SK-N-SH treated with all-trans-retinoic acid at 6 μM for 48 hours (cell line): Measurements from ENCODE around the gene CAMKMT.

Source experiments
- ATAC-seq: fragments of 200-7000 bp; cut with Tn5 transposase; 3 replicates; pipeline ENCODE4 v1.9.1; 2020; ENCODE audit warnings: mild to moderate bottlenecking, moderate library complexity
- ARNTL ChIP-seq: fragments of 450-650 bp; formaldehyde crosslinking; IDR thresholded peaks from 2 replicates; pipeline ENCODE4 v1.5.0; 2020; ENCODE audit warnings: low read depth, mild to moderate bottlenecking, moderate library complexity, borderline replicate concordance
- BACH2 ChIP-seq: fragments of 250-450 bp; sonication (Bioruptor Pico); IDR thresholded peaks from 2 replicates; pipeline ENCODE4 v1.9.0; 2021; ENCODE audit warnings: mild to moderate bottlenecking, borderline replicate concordance
- CSDC2 ChIP-seq: fragments of 250-450 bp; sonication (Bioruptor Pico); IDR thresholded peaks from 2 replicates; pipeline ENCODE4 v1.5.0; 2020; ENCODE audit warnings: mild to moderate bottlenecking, moderate library complexity
- ESRRG ChIP-seq: fragments of 250-450 bp; sonication (Bioruptor Pico); IDR thresholded peaks from 2 replicates; pipeline ENCODE4 v1.6.1; 2021; ENCODE audit warnings: mild to moderate bottlenecking
- GLIS3 ChIP-seq: fragments of 250-450 bp; sonication (Bioruptor Pico); IDR thresholded peaks from 2 replicates; pipeline ENCODE4 v1.5.0; 2020; ENCODE audit warnings: mild to moderate bottlenecking, moderate library complexity
- ISL1 ChIP-seq: fragments of 250-450 bp; sonication (Bioruptor Pico); IDR thresholded peaks from 2 replicates; pipeline ENCODE4 v2.1.2; 2022; ENCODE audit warnings: mild to moderate bottlenecking, moderate library complexity
- OSR1 ChIP-seq: fragments of 250-450 bp; sonication (Bioruptor Pico); IDR thresholded peaks from 2 replicates; pipeline ENCODE4 v1.8.0; 2022; ENCODE audit warnings: moderate library complexity, mild to moderate bottlenecking, inconsistent platforms
- POU6F1 ChIP-seq: fragments of 250-450 bp; sonication (Bioruptor Pico); IDR thresholded peaks from 2 replicates; pipeline ENCODE4 v1.8.0; 2021; ENCODE audit warnings: low read depth, mild to moderate bottlenecking, moderate library complexity, borderline replicate concordance
- PPARA ChIP-seq: fragments of 250-450 bp; sonication (Bioruptor Pico); IDR thresholded peaks from 2 replicates; pipeline ENCODE4 v1.5.0; 2020; ENCODE audit warnings: mild to moderate bottlenecking, borderline replicate concordance
- RARB ChIP-seq: fragments of 250-450 bp; sonication (Bioruptor Pico); IDR thresholded peaks from 2 replicates; pipeline ENCODE4 v1.8.0; 2021; ENCODE audit warnings: mild to moderate bottlenecking, moderate library complexity
- SNAI2 ChIP-seq: fragments of 250-450 bp; sonication (Bioruptor Pico); IDR thresholded peaks from 2 replicates; pipeline ENCODE4 v1.5.0; 2020; ENCODE audit warnings: mild to moderate bottlenecking, moderate library complexity
- TCF4 ChIP-seq: fragments of 250-450 bp; sonication (Bioruptor Pico); IDR thresholded peaks from 2 replicates; pipeline ENCODE4 v1.8.0; 2021; ENCODE audit warnings: mild to moderate bottlenecking, moderate library complexity, borderline replicate concordance
- TOX ChIP-seq: fragments of 250-450 bp; sonication (Bioruptor Pico); IDR thresholded peaks from 2 replicates; pipeline ENCODE4 v1.8.0; 2021; ENCODE audit warnings: mild to moderate bottlenecking, moderate library complexity, borderline replicate concordance
- ZFP3 ChIP-seq: fragments of 250-450 bp; sonication (Bioruptor Pico); IDR thresholded peaks from 2 replicates; pipeline ENCODE4 v1.5.0; 2020; ENCODE audit warnings: mild to moderate bottlenecking, moderate library complexity
- ZFP30 ChIP-seq: fragments of 450-650 bp; formaldehyde crosslinking; IDR thresholded peaks from 2 replicates; pipeline ENCODE4 v1.5.0; 2022; ENCODE audit warnings: mild to moderate bottlenecking, moderate library complexity
- ZNF565 ChIP-seq: fragments of 450-650 bp; formaldehyde crosslinking; conservative IDR thresholded peaks from 2 replicates; pipeline ENCODE4 v1.5.0; 2020; ENCODE audit warnings: low read depth, mild to moderate bottlenecking, moderate library complexity
- ZNF70 ChIP-seq: fragments of 450-650 bp; formaldehyde crosslinking; IDR thresholded peaks from 2 replicates; pipeline ENCODE4 v1.5.0; 2020; ENCODE audit warnings: mild to moderate bottlenecking, moderate library complexity
- ZNF8 ChIP-seq: fragments of 450-650 bp; formaldehyde crosslinking; IDR thresholded peaks from 2 replicates; pipeline ENCODE4 v1.5.0; 2020; ENCODE audit warnings: mild to moderate bottlenecking, moderate library complexity
- TF ChIP-seq, protein P1 (sequence below): fragments of 250-450 bp; sonication (Bioruptor Pico); IDR thresholded peaks from 2 replicates; pipeline ENCODE4 v1.5.1; 2020; ENCODE audit warnings: low read depth, mild to moderate bottlenecking, moderate library complexity
- TF ChIP-seq, protein P2 (sequence below): fragments of 250-450 bp; sonication (Bioruptor Pico); IDR thresholded peaks from 2 replicates; pipeline ENCODE4 v1.8.0; 2020; ENCODE audit warnings: mild to moderate bottlenecking, moderate library complexity, borderline replicate concordance
- TF ChIP-seq, protein P3 (sequence below): fragments of 250-450 bp; sonication (Bioruptor Pico); IDR thresholded peaks from 2 replicates; pipeline ENCODE4 v1.5.1; 2021; ENCODE audit warnings: mild to moderate bottlenecking, moderate library complexity

CAMKMT gene

GRCh38 chr2:44715671-44716081 is 353.9 kb downstream of the CAMKMT start:
- ATAC-seq = peak; percentile 90
- TF ChIP-seq TOX (CRISPR knock-in tag) = no peak
- TF ChIP-seq ZNF70 (CRISPR knock-in tag) = no peak
- TF ChIP-seq POU6F1 = no peak
- TF ChIP-seq BACH2 (CRISPR knock-in tag) = no peak
- TF ChIP-seq SNAI2 (CRISPR knock-in tag) = no peak
- no peak for TF ChIP-seq ISL1 (CRISPR knock-in tag)
- TF ChIP-seq OSR1 (CRISPR knock-in tag) = no peak
- TF ChIP-seq ZFP3 (CRISPR knock-in tag) = no peak
- TF ChIP-seq ESRRG (CRISPR knock-in tag) = no peak
- TF ChIP-seq ZNF565 (CRISPR knock-in tag) = no peak
- TF ChIP-seq ZFP30 (CRISPR knock-in tag) = no peak
- no peak for TF ChIP-seq TCF4 (CRISPR knock-in tag)
- no peak for TF ChIP-seq PPARA

DNA sequence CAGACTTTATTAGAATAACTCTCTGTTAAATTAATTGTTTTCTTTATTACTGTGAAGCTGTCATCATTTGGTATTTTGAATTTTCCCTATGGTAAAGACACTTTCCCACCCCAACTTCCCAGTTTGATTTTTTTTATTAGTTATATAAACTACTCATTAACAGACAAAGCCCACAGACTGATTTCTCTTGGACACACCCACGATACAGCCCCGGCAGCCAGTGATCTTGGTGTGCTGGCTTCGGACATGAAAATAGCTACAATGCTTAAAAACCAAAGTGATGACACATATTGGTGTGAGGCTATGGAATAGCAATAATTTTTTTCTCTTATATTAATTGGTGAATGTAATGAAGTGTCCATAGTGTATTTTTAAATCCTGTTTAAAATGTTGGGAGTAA is 354.4 kb downstream of the CAMKMT start:
- ATAC-seq = no peak
- TF ChIP-seq, protein P1, sequence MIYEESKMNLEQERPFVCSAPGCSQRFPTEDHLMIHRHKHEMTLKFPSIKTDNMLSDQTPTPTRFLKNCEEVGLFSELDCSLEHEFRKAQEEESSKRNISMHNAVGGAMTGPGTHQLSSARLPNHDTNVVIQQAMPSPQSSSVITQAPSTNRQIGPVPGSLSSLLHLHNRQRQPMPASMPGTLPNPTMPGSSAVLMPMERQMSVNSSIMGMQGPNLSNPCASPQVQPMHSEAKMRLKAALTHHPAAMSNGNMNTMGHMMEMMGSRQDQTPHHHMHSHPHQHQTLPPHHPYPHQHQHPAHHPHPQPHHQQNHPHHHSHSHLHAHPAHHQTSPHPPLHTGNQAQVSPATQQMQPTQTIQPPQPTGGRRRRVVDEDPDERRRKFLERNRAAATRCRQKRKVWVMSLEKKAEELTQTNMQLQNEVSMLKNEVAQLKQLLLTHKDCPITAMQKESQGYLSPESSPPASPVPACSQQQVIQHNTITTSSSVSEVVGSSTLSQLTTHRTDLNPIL (CRISPR knock-in tag) = no peak
- TF ChIP-seq RARB (CRISPR knock-in tag) (no peak), ZFP3 (CRISPR knock-in tag) (no peak), ESRRG (CRISPR knock-in tag) (no peak), ARNTL (CRISPR knock-in tag) (no peak), SNAI2 (CRISPR knock-in tag) (no peak), ZNF70 (CRISPR knock-in tag) (no peak), PPARA (no peak), GLIS3 (CRISPR knock-in tag) (no peak)
- TF ChIP-seq, protein P2, sequence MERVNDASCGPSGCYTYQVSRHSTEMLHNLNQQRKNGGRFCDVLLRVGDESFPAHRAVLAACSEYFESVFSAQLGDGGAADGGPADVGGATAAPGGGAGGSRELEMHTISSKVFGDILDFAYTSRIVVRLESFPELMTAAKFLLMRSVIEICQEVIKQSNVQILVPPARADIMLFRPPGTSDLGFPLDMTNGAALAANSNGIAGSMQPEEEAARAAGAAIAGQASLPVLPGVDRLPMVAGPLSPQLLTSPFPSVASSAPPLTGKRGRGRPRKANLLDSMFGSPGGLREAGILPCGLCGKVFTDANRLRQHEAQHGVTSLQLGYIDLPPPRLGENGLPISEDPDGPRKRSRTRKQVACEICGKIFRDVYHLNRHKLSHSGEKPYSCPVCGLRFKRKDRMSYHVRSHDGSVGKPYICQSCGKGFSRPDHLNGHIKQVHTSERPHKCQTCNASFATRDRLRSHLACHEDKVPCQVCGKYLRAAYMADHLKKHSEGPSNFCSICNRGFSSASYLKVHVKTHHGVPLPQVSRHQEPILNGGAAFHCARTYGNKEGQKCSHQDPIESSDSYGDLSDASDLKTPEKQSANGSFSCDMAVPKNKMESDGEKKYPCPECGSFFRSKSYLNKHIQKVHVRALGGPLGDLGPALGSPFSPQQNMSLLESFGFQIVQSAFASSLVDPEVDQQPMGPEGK = no peak
- TF ChIP-seq, protein P3, sequence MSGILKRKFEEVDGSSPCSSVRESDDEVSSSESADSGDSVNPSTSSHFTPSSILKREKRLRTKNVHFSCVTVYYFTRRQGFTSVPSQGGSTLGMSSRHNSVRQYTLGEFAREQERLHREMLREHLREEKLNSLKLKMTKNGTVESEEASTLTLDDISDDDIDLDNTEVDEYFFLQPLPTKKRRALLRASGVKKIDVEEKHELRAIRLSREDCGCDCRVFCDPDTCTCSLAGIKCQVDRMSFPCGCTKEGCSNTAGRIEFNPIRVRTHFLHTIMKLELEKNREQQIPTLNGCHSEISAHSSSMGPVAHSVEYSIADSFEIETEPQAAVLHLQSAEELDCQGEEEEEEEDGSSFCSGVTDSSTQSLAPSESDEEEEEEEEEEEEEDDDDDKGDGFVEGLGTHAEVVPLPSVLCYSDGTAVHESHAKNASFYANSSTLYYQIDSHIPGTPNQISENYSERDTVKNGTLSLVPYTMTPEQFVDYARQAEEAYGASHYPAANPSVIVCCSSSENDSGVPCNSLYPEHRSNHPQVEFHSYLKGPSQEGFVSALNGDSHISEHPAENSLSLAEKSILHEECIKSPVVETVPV (CRISPR knock-in tag) = no peak

- TF ChIP-seq, protein P1 (CRISPR knock-in tag) = no peak
- TF ChIP-seq RARB (CRISPR knock-in tag) (no peak), ISL1 (CRISPR knock-in tag) (no peak), SNAI2 (CRISPR knock-in tag) (no peak), ARNTL (CRISPR knock-in tag) (no peak), PPARA (no peak), ESRRG (CRISPR knock-in tag) (no peak), OSR1 (CRISPR knock-in tag) (no peak), ZFP3 (CRISPR knock-in tag) (no peak), ZNF565 (CRISPR knock-in tag) (no peak), ZNF8 (no peak), TOX (CRISPR knock-in tag) (no peak), CSDC2 (CRISPR knock-in tag) (no peak), ZNF70 (CRISPR knock-in tag) (no peak), POU6F1 (no peak), TCF4 (CRISPR knock-in tag) (no peak), ZFP30 (CRISPR knock-in tag) (no peak), BACH2 (CRISPR knock-in tag) (no peak)
- ATAC-seq = no peak
Measured at GRCh38 chr2:44718431-44718830, 356.7 kb downstream of the CAMKMT start.
